ENCODE data around the gene PIR.

The PIR gene

DNA sequence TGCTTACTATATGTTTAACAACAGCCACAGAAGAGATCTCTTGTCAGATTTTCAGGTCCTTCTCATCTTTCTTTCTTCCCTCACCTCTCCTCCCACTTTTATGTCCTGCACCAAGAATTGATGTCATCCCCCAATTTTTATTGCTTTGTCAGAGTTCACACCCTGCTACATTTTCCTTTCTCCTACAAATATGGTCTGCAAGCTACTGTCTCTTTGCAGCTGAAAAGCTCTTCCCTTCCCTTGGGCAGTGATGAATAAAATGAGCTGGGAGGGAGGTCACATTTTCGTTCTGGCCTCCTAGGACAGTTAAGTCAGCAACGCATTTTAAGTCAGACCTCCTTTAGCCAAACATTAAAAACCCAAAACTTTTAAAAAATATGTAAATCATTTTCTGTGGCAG, 82.2 kb downstream of the PIR start:
- no peak overlapping the region for H3K27ac ChIP-seq (ENCODE audit: low read length)
- H3K79me2 ChIP-seq (ENCODE audit: low read length), result no peaks in the 10 kb centered on the region
- H3K9ac ChIP-seq (ENCODE audit: low read length), result no peak overlapping the region
- no peaks in the 10 kb centered on the region for H3K36me3 ChIP-seq (replicated peaks; ENCODE audit: low read depth, low read length)
- no peak overlapping the region for H3K4me2 ChIP-seq (ENCODE audit: low read length)
- H3K4me1 ChIP-seq (ENCODE audit: low read length), result no peaks in the 10 kb centered on the region
- H4K20me1 ChIP-seq (ENCODE audit: insufficient read depth, low read length), result no peaks in the 10 kb centered on the region
- no peaks in the 10 kb centered on the region for H3K9me3 ChIP-seq (ENCODE audit: insufficient read depth, low read length)
- no peak for TF ChIP-seq EZH2phosphoT487 (IDR thresholded peaks at IDR 0.05; ENCODE audit: low read depth)
- TF ChIP-seq, protein P1, sequence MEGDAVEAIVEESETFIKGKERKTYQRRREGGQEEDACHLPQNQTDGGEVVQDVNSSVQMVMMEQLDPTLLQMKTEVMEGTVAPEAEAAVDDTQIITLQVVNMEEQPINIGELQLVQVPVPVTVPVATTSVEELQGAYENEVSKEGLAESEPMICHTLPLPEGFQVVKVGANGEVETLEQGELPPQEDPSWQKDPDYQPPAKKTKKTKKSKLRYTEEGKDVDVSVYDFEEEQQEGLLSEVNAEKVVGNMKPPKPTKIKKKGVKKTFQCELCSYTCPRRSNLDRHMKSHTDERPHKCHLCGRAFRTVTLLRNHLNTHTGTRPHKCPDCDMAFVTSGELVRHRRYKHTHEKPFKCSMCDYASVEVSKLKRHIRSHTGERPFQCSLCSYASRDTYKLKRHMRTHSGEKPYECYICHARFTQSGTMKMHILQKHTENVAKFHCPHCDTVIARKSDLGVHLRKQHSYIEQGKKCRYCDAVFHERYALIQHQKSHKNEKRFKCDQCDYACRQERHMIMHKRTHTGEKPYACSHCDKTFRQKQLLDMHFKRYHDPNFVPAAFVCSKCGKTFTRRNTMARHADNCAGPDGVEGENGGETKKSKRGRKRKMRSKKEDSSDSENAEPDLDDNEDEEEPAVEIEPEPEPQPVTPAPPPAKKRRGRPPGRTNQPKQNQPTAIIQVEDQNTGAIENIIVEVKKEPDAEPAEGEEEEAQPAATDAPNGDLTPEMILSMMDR (IDR thresholded peaks at IDR 0.05; ENCODE audit: low read depth, low read length), result no peak
- no peak overlapping the region for H2AFZ ChIP-seq (ENCODE audit: low read depth, low read length)
- H3K4me3 ChIP-seq (ENCODE audit: low read length), result no peak overlapping the region
- no peaks in the 10 kb centered on the region for H3K27me3 ChIP-seq (ENCODE audit: low read depth, low read length)

DNA sequence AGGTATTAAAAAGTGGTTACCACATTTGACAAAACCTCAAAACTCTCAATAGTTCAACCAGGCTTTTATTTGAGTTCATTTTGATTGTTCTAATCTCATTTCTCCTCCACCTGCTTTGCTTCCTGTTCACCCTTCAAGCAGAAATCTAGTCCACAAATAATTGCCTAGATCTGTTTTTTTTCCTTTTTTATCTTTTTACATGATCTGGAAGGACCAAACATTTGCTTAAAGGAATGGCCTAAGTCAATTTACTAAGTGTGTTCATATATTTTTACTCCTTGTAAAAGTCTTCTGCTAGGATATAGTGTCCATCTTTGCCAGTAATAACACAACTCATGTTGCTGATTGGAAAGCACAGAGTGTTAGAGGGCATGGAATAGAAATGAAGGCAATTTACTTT, 82.7 kb downstream of the PIR start:
- Histone ChIP-seq H2AFZ (ENCODE audit: low read depth, low read length) (no peak overlapping the region), H3K27ac (ENCODE audit: low read length) (no peak overlapping the region), H3K36me3 (replicated peaks; ENCODE audit: low read depth, low read length) (no peaks in the 10 kb centered on the region), H3K4me1 (ENCODE audit: low read length) (no peaks in the 10 kb centered on the region), H4K20me1 (ENCODE audit: insufficient read depth, low read length) (no peaks in the 10 kb centered on the region), H3K27me3 (ENCODE audit: low read depth, low read length) (no peaks in the 10 kb centered on the region), H3K9ac (ENCODE audit: low read length) (no peak overlapping the region), H3K79me2 (ENCODE audit: low read length) (no peaks in the 10 kb centered on the region), H3K4me3 (ENCODE audit: low read length) (no peak overlapping the region), H3K9me3 (ENCODE audit: insufficient read depth, low read length) (no peaks in the 10 kb centered on the region), H3K4me2 (ENCODE audit: low read length) (no peak overlapping the region)
- TF ChIP-seq, protein P1 (IDR thresholded peaks at IDR 0.05; ENCODE audit: low read depth, low read length), result no peak

DNA sequence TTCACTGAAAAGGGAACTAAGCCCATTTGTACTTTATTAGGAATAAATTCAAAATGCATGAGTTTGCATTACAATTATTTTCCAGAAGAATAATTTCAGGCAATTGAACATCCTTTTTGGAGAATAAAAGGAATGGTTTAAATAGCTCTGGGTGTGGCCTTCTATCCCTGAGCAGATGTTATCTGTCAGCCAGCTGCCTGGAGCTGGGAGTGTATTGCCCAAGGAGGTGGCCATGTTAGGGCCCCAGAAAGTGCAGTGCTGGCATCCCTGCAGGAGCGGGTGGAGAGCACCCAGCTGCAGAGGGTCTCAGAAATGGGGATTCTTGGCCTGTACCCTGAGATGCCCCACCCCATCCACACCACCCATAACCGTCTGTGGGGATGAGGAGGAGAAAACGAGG, 87.3 kb downstream of the PIR start:
- TF ChIP-seq, protein P1 (IDR thresholded peaks at IDR 0.05; ENCODE audit: low read depth, low read length), result no peak
- no peak for TF ChIP-seq EZH2phosphoT487 (IDR thresholded peaks at IDR 0.05; ENCODE audit: low read depth)
- Histone ChIP-seq H3K79me2 (ENCODE audit: low read length) (no peaks in the 10 kb centered on the region), H3K27me3 (ENCODE audit: low read depth, low read length) (no peaks in the 10 kb centered on the region), H3K9ac (ENCODE audit: low read length) (no peak overlapping the region), H3K4me3 (ENCODE audit: low read length) (no peak overlapping the region), H3K4me1 (ENCODE audit: low read length) (no peaks in the 10 kb centered on the region), H4K20me1 (ENCODE audit: insufficient read depth, low read length) (no peaks in the 10 kb centered on the region), H3K4me2 (ENCODE audit: low read length) (no peak overlapping the region), H3K36me3 (replicated peaks; ENCODE audit: low read depth, low read length) (no peaks in the 10 kb centered on the region), H3K27ac (ENCODE audit: low read length) (no peak overlapping the region), H2AFZ (ENCODE audit: low read depth, low read length) (no peak overlapping the region), H3K9me3 (ENCODE audit: insufficient read depth, low read length) (no peaks in the 10 kb centered on the region)

DNA sequence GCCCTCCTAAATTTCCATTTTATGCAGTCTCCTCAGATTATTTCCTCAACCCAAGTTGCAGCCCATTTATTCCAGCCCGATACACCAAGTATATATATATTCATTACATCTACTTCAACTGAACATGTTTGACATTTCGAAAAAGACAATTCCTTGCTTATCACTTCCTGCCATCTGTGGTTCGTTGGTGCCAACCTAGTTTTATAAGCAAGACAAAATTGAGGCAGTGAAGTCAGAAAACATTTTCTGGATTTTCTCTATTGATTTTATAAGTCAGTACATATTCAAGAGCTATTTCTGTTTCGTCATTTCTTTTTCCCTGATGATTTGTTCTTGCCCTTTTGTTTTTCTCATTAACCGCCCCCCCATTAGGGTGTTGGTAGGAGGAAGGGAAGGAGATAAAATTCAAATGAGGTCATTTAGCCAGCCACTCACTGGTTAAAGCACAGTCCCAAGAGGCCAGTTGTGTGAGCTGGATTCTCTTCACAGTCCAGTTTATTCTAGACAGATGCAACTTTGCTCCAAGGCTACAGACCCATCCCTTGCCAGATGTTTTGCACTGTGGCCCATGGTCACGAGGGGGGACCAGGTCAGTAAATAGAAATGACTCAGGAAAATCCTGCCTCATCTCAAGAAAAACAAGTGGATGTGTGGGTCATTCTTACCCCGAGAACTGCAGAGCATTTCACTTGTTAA, 88.6 kb downstream of the PIR start:
- no peaks in the 10 kb centered on the region for H3K9me3 ChIP-seq (ENCODE audit: insufficient read depth, low read length)
- H4K20me1 ChIP-seq (ENCODE audit: insufficient read depth, low read length), result no peaks in the 10 kb centered on the region
- no peaks in the 10 kb centered on the region for H3K36me3 ChIP-seq (replicated peaks; ENCODE audit: low read depth, low read length)
- no peak overlapping the region for H3K4me3 ChIP-seq (ENCODE audit: low read length)
- no peaks in the 10 kb centered on the region for H3K79me2 ChIP-seq (ENCODE audit: low read length)
- no peak overlapping the region for H2AFZ ChIP-seq (ENCODE audit: low read depth, low read length)
- TF ChIP-seq, protein P1 (IDR thresholded peaks at IDR 0.05; ENCODE audit: low read depth, low read length), result no peak
- no peak for TF ChIP-seq EZH2phosphoT487 (IDR thresholded peaks at IDR 0.05; ENCODE audit: low read depth)
- H3K27me3 ChIP-seq (ENCODE audit: low read depth, low read length), result no peaks in the 10 kb centered on the region
- no peak overlapping the region for H3K27ac ChIP-seq (ENCODE audit: low read length)
- H3K9ac ChIP-seq (ENCODE audit: low read length), result no peak overlapping the region
- no peak overlapping the region for H3K4me2 ChIP-seq (ENCODE audit: low read length)
- peaks cover 8% of the 10 kb centered on the region for H3K4me1 ChIP-seq (ENCODE audit: low read length)
